ENCODE results near the gene UCP3. TPM values are rescaled to one million over a fixed set of nuclear protein-coding genes. Genes with fewer than 3 reads are reported as not detected.
A peak's percentile ranks its signal among the peaks of the same experiment; 100 is the strongest.

The UCP3 gene
- total RNA-seq, 2 experiments from 2014 or later, result 2.5 to 3.2 TPM

GRCh38 chr11:74014880-74015279, 6.0 kb upstream of the UCP3 start:
- no peaks in the 10 kb centered on the region for H3K27me3 Mint-ChIP-seq
- H3K4me1 Mint-ChIP-seq, result peaks cover 60% of the 10 kb centered on the region
- H3K9me3 Mint-ChIP-seq, result no peaks in the 10 kb centered on the region
- ChIA-PET CTCF (interaction anchor here (1.0 to 2.2 kb wide), 6 partner anchors 9 to 32 kb away, joined by 3 to 6 read pairs (median 4); partner anchors contain the start of gene UCP2), POLR2A (no interaction called here)
- H3K36me3 Mint-ChIP-seq (ENCODE audit: low read depth), result peaks cover 44% of the 10 kb centered on the region
- no peak overlapping the region for H3K27ac Mint-ChIP-seq
- DNase-seq, result no peak
- no peak overlapping the region for H3K4me3 Mint-ChIP-seq

GRCh38 chr11:74013141-74013540, 4.3 kb upstream of the UCP3 start:
- ChIA-PET POLR2A (no interaction called here), CTCF (interaction anchor here (0.6 to 2.2 kb wide), 6 partner anchors 16 to 145 kb away, joined by 3 to 6 read pairs (median 4); no protein-coding TSS in a partner anchor)
- Mint-ChIP-seq H3K4me3 (no peak overlapping the region), H3K36me3 (ENCODE audit: low read depth) (peaks cover 39% of the 10 kb centered on the region), H3K27ac (no peak overlapping the region), H3K9me3 (no peaks in the 10 kb centered on the region), H3K27me3 (no peaks in the 10 kb centered on the region), H3K4me1 (peaks cover 69% of the 10 kb centered on the region)
- DNase-seq, result no peak

- peaks cover 33% of the 10 kb centered on the region for H3K36me3 Mint-ChIP-seq (ENCODE audit: low read depth)
- H3K27me3 Mint-ChIP-seq, result no peaks in the 10 kb centered on the region
- no peak for DNase-seq
- peaks cover 69% of the 10 kb centered on the region for H3K4me1 Mint-ChIP-seq
- no peak overlapping the region for H3K4me3 Mint-ChIP-seq
- H3K9me3 Mint-ChIP-seq, result no peaks in the 10 kb centered on the region
- CTCF ChIA-PET, result interaction anchor here (0.6 to 1.8 kb wide), 6 partner anchors 12 to 198 kb away, joined by 3 to 5 read pairs (median 3); partner anchors contain the start of gene UCP2
- POLR2A ChIA-PET, result interaction anchor here (0.5 kb wide), 1 partner anchor 32 kb away, joined by 3 read pairs; no protein-coding TSS in a partner anchor
- H3K27ac Mint-ChIP-seq, result peak overlapping the region; percentile 84
Measured at GRCh38 chr11:74012074-74012809, 3.4 kb upstream of the UCP3 start.

GRCh38 chr11:74011360-74012073, 2.6 kb upstream of the UCP3 start:
- Mint-ChIP-seq H3K27ac (peak overlapping the region; percentile 84), H3K27me3 (no peaks in the 10 kb centered on the region), H3K4me1 (peaks cover 70% of the 10 kb centered on the region), H3K4me3 (no peak overlapping the region), H3K9me3 (no peaks in the 10 kb centered on the region), H3K36me3 (ENCODE audit: low read depth) (peaks cover 28% of the 10 kb centered on the region)
- DNase-seq, result peak; percentile 28
- POLR2A ChIA-PET, result interaction anchor here (0.5 kb wide), 1 partner anchor 31 kb away, joined by 3 read pairs; no protein-coding TSS in a partner anchor
- CTCF ChIA-PET, result interaction anchor here (0.6 to 1.8 kb wide), 5 partner anchors 12 to 197 kb away, joined by 3 to 4 read pairs (median 3); partner anchors contain the start of gene UCP2

DNA sequence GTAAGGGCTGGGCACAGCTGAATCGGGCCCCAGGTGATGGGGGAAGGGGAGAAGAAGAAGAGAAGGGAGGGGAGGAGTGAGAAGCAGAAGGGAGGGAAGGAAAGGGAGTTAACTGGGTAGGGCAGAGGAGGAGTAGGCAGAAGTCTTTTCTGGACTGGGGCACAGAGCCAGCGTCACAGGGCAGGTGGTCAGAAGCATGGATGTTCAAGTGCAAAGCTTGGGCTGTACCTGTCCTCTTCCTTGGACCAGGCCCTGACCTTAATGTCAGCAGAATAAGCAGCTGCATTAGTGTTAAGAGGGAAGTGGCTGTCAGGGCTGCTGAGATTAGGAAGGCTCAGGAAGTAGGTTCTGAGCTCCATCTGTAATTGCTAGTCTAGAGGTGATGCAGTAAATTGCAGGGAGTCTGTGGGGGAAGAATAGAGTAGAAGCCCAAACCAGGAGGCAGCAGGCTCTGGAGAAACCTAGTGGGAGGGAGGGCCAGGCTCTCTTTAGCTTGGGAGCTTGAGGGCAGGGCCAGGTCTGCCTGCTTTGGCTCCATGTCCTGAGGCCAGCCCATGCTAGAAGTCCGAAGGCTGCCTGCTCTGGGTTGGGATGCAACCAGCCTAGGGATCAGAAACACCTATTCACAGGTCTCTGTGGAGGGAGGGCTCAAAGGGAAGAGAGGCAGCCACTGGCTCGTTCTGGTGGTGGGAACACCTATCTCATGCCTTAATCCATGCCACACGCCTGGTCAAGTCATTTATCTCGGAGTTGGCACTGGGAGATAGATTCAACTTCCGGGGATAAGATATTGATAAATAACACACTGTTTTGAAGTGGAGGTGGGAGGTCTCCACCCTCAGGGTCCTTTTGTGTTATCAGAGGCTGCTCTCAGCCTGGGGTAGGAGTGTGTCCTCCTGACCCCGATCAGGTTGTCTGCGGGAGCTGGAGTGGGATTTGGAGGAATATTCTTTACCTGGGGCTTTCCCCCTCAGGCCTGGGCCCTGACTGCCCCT, 1.7 kb upstream of the UCP3 start:
- peaks cover 21% of the 10 kb centered on the region for H3K36me3 Mint-ChIP-seq (ENCODE audit: low read depth)
- DNase-seq, result no peak
- CTCF ChIA-PET, result interaction anchor here (1.8 kb wide), 1 partner anchor 11 kb away, joined by 4 read pairs; no protein-coding TSS in a partner anchor
- peaks cover 72% of the 10 kb centered on the region for H3K4me1 Mint-ChIP-seq
- no peaks in the 10 kb centered on the region for H3K27me3 Mint-ChIP-seq
- POLR2A ChIA-PET, result no interaction called here
- H3K27ac Mint-ChIP-seq, result peak overlapping the region; percentile 84
- H3K4me3 Mint-ChIP-seq, result no peak overlapping the region
- no peaks in the 10 kb centered on the region for H3K9me3 Mint-ChIP-seq

DNA sequence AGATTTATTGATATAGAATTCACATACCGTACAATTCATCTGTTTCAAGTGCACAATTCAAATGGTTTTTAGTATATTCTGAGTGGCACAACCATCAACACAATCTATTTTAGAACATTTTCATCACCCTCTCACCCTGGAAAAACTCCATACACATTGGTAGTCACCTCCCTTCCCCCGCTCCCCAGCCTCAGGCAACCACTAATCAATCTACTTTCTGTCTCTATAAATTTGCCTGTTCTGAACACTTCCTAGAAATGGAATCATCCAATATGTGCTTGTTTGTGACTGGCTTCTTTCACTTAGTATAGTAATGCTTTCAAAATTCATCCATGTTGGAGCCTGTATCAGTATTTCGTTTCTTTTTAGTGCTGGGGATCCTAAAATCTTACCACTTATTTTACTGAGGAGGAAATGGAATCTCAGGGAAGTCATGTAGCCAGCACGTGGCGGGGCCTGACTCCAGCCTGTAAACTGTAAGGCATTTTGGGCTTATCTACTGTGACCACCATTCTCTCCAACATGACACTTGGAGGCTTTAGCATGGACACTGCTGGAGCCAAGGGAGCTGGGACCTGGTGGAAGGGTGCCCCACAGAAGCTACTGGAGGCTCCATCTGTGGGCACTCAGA, 905 bp upstream of the UCP3 start:
- no peaks in the 10 kb centered on the region for H3K9me3 Mint-ChIP-seq
- ChIA-PET CTCF (interaction anchor here (1.0 kb wide), 1 partner anchor 9 kb away, joined by 4 read pairs; no protein-coding TSS in a partner anchor), POLR2A (no interaction called here)
- no peaks in the 10 kb centered on the region for H3K27me3 Mint-ChIP-seq
- H3K27ac Mint-ChIP-seq, result peak overlapping the region; percentile 33
- DNase-seq, result no peak
- peaks cover 25% of the 10 kb centered on the region for H3K36me3 Mint-ChIP-seq (ENCODE audit: low read depth)
- peaks cover 72% of the 10 kb centered on the region for H3K4me1 Mint-ChIP-seq
- no peak overlapping the region for H3K4me3 Mint-ChIP-seq

DNA sequence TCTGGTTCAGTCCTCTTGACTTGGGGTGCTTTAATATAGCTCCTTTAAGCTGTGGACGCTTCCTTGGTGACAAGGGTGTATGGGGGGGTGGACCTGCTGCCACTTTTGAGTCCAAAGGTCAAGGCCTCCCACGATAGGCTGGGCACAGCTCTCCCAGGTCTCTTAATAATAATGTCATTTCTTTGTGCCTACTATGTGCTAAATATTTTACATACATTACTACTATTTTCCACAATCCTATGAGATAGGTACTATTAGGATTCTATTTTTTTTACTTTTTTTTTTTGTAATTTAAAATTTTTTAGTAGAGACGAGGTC, 304 bp upstream of the UCP3 start:
- ChIA-PET POLR2A (interaction anchor here (1.5 kb wide), 1 partner anchor 29 kb away, joined by 3 read pairs; no protein-coding TSS in a partner anchor), CTCF (interaction anchor here (1.0 kb wide), 1 partner anchor 10 kb away, joined by 4 read pairs; no protein-coding TSS in a partner anchor)
- Mint-ChIP-seq H3K27ac (no peak overlapping the region), H3K4me1 (peaks cover 73% of the 10 kb centered on the region), H3K27me3 (no peaks in the 10 kb centered on the region), H3K4me3 (no peak overlapping the region), H3K36me3 (ENCODE audit: low read depth) (peaks cover 23% of the 10 kb centered on the region), H3K9me3 (no peaks in the 10 kb centered on the region)
- DNase-seq, result no peak

GRCh38 chr11:74007691-74008372, 1.1 kb downstream of the UCP3 start:
- H3K4me3 Mint-ChIP-seq, result no peak overlapping the region
- ChIA-PET CTCF (interaction anchor here (0.9 to 1.6 kb wide), 2 partner anchors 10 to 11 kb away, joined by 3 to 5 read pairs; no protein-coding TSS in a partner anchor), POLR2A (interaction anchor here (0.7 to 1.5 kb wide), 2 partner anchors 12 to 28 kb away, joined by 3 read pairs; no protein-coding TSS in a partner anchor)
- H3K9me3 Mint-ChIP-seq, result no peaks in the 10 kb centered on the region
- H3K4me1 Mint-ChIP-seq, result peaks cover 78% of the 10 kb centered on the region
- DNase-seq, result no peak
- no peaks in the 10 kb centered on the region for H3K27me3 Mint-ChIP-seq
- no peak overlapping the region for H3K27ac Mint-ChIP-seq
- H3K36me3 Mint-ChIP-seq (ENCODE audit: low read depth), result peaks cover 31% of the 10 kb centered on the region

GRCh38 chr11:74006743-74007304, 2.1 kb downstream of the UCP3 start:
- H3K36me3 Mint-ChIP-seq (ENCODE audit: low read depth), result peaks cover 32% of the 10 kb centered on the region
- DNase-seq, result no peak
- H3K4me1 Mint-ChIP-seq, result peaks cover 73% of the 10 kb centered on the region
- no peaks in the 10 kb centered on the region for H3K9me3 Mint-ChIP-seq
- H3K27me3 Mint-ChIP-seq, result no peaks in the 10 kb centered on the region
- no peak overlapping the region for H3K4me3 Mint-ChIP-seq
- ChIA-PET POLR2A (no interaction called here), CTCF (interaction anchor here (1.6 kb wide), 1 partner anchor 9 kb away, joined by 5 read pairs; no protein-coding TSS in a partner anchor)
- peak overlapping the region; percentile 71 for H3K27ac Mint-ChIP-seq

DNA sequence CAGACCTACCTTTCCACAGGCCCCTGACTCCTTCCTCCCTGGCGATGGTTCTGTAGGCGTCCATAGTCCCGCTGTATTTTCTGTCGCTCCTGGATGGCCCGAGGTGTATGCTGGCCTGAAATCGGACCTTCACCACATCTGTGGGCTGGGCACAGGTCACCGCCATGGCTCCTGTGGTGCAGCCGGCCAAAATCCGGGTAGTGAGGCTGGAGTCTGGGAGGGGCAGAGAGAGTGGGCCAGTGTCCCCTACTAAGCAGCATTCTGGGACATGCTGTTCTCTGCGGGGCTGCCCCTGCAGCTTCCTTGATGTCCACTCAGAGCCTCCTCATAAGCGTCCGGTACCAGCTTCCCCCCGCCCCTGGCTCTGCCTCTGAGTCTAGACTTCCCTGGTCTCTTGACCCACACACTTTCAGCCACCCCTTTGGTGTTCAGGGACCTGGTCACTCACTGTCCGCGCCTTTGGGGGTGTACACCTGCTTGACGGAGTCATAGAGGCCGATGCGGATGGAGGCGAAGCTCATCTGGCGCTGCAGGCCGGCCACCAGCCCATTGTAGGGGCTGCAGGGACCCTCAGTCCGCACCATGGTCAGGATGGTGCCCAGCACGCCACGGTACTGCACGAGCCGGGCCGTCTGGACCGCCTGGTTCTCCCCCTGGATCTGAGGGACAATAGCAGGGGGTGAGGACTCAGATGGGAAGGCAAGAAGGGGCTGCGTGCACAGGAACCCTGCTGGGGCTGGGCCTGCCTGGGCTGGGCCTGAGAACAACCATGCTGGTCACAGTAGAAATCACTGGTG, 3.0 kb downstream of the UCP3 start:
- ChIA-PET POLR2A (interaction anchor here (1.0 kb wide), 1 partner anchor 26 kb away, joined by 4 read pairs; no protein-coding TSS in a partner anchor), CTCF (interaction anchor here (0.6 to 2.5 kb wide), 7 partner anchors 9 to 42 kb away, joined by 3 to 12 read pairs (median 4); no protein-coding TSS in a partner anchor)
- Mint-ChIP-seq H3K27me3 (no peaks in the 10 kb centered on the region), H3K4me1 (peaks cover 65% of the 10 kb centered on the region), H3K27ac (peak overlapping the region; percentile 89), H3K4me3 (no peak overlapping the region), H3K36me3 (ENCODE audit: low read depth) (peaks cover 31% of the 10 kb centered on the region), H3K9me3 (peaks cover 2% of the 10 kb centered on the region)
- no peak for DNase-seq

Measured in activated CD4-positive, alpha-beta T cell treated with anti-CD3 and anti-CD28 coated beads, Interleukin-2, amount 10 ng/mL, durations not matched to agents 7 days and 5 days (primary cell).